ENCODE results near the gene NEIL3. TPM values are rescaled to one million over a fixed set of nuclear protein-coding genes. Genes with fewer than 3 reads are reported as not detected.

Gene NEIL3
- total RNA-seq, 1 experiment from 2014 or later = 10.6 TPM

- Mint-ChIP-seq H3K27ac (ENCODE audit: unreplicated experiment) (no peak overlapping the region), H3K36me3 (ENCODE audit: insufficient read depth, unreplicated experiment) (no peaks in the 10 kb centered on the region), H3K4me1 (ENCODE audit: low read depth, unreplicated experiment) (no peaks in the 10 kb centered on the region), H3K27me3 (ENCODE audit: unreplicated experiment) (no peaks in the 10 kb centered on the region), H3K4me3 (ENCODE audit: low read depth, unreplicated experiment) (no peak overlapping the region), H3K9me3 (ENCODE audit: low read depth, unreplicated experiment) (no peaks in the 10 kb centered on the region)
- CTCF ChIA-PET = no interaction called here
- intact Hi-C loops (cut with micrococcal nuclease; ENCODE audit: unreplicated experiment) = no loop called here
- no peak for DNase-seq
- BruUV-seq (replicated peaks) = no TSS peak
- no peak for TF ChIP-seq CTCF (IDR thresholded peaks at IDR 0.05; ENCODE audit: unreplicated experiment)
These were observed 33.7 kb upstream of the NEIL3 start for GRCh38 chr4:177275999-177276398.

- H3K4me1 Mint-ChIP-seq (ENCODE audit: low read depth, unreplicated experiment) = no peaks in the 10 kb centered on the region
- CTCF ChIA-PET = no interaction called here
- no peaks in the 10 kb centered on the region for H3K27me3 Mint-ChIP-seq (ENCODE audit: unreplicated experiment)
- intact Hi-C loops (cut with micrococcal nuclease; ENCODE audit: unreplicated experiment) = no loop called here
- H3K36me3 Mint-ChIP-seq (ENCODE audit: insufficient read depth, unreplicated experiment) = no peaks in the 10 kb centered on the region
- H3K9me3 Mint-ChIP-seq (ENCODE audit: low read depth, unreplicated experiment) = no peaks in the 10 kb centered on the region
- BruUV-seq (replicated peaks) = no TSS peak
- H3K4me3 Mint-ChIP-seq (ENCODE audit: low read depth, unreplicated experiment) = no peak overlapping the region
- no peak for TF ChIP-seq CTCF (IDR thresholded peaks at IDR 0.05; ENCODE audit: unreplicated experiment)
- DNase-seq = no peak
- no peak overlapping the region for H3K27ac Mint-ChIP-seq (ENCODE audit: unreplicated experiment)
These were observed 28.2 kb upstream of the NEIL3 start for GRCh38 chr4:177281351-177281909.

- BruUV-seq (replicated peaks) = no TSS peak
- intact Hi-C loops (cut with micrococcal nuclease; ENCODE audit: unreplicated experiment) = no loop called here
- no peak for DNase-seq
- H3K27ac Mint-ChIP-seq (ENCODE audit: unreplicated experiment) = no peak overlapping the region
- TF ChIP-seq CTCF (IDR thresholded peaks at IDR 0.05; ENCODE audit: unreplicated experiment) = no peak
- no peaks in the 10 kb centered on the region for H3K36me3 Mint-ChIP-seq (ENCODE audit: insufficient read depth, unreplicated experiment)
- H3K4me1 Mint-ChIP-seq (ENCODE audit: low read depth, unreplicated experiment) = no peaks in the 10 kb centered on the region
- CTCF ChIA-PET = no interaction called here
- no peak overlapping the region for H3K4me3 Mint-ChIP-seq (ENCODE audit: low read depth, unreplicated experiment)
- no peaks in the 10 kb centered on the region for H3K9me3 Mint-ChIP-seq (ENCODE audit: low read depth, unreplicated experiment)
- no peaks in the 10 kb centered on the region for H3K27me3 Mint-ChIP-seq (ENCODE audit: unreplicated experiment)
These were observed 27.3 kb upstream of the NEIL3 start for GRCh38 chr4:177282284-177282835.

GRCh38 chr4:177283167-177283566 is 26.5 kb upstream of the NEIL3 start:
- no peak for DNase-seq
- intact Hi-C loops (cut with micrococcal nuclease; ENCODE audit: unreplicated experiment) = no loop called here
- BruUV-seq (replicated peaks) = no TSS peak
- H3K4me3 Mint-ChIP-seq (ENCODE audit: low read depth, unreplicated experiment) = no peak overlapping the region
- H3K36me3 Mint-ChIP-seq (ENCODE audit: insufficient read depth, unreplicated experiment) = no peaks in the 10 kb centered on the region
- TF ChIP-seq CTCF (IDR thresholded peaks at IDR 0.05; ENCODE audit: unreplicated experiment) = no peak
- CTCF ChIA-PET = no interaction called here
- H3K27ac Mint-ChIP-seq (ENCODE audit: unreplicated experiment) = no peak overlapping the region
- H3K27me3 Mint-ChIP-seq (ENCODE audit: unreplicated experiment) = no peaks in the 10 kb centered on the region
- no peaks in the 10 kb centered on the region for H3K9me3 Mint-ChIP-seq (ENCODE audit: low read depth, unreplicated experiment)
- no peaks in the 10 kb centered on the region for H3K4me1 Mint-ChIP-seq (ENCODE audit: low read depth, unreplicated experiment)

Data from Calu3 (cell line).